Calu3 (cell line): ENCODE measurements around the gene AK8. TPM values are rescaled to one million over a fixed set of nuclear protein-coding genes. Genes with fewer than 3 reads are reported as not detected.

Source experiments
- BruUV-seq: library from RNA; stranded (reverse); fragments of 400-500 nt; replicated peaks from 2 replicates; lab custom pipeline; 2021; lab: Mats Ljungman, UMichigan
- CTCF ChIA-PET: fragments of 300-600 bp; sonication (Branson Sonifier 250); formaldehyde crosslinking; loops from one replicate; lab custom pipeline; 2022; ENCODE audit warnings: antibody characterized with exemption; lab: Charles Lee
- DNase-seq: peaks from one replicate; pipeline ENCODE4 v3.0.0; 2022
- H3K27ac Mint-ChIP-seq: one replicate; pipeline ENCODE4 v1.8.0; 2022; ENCODE audit warnings: mixed read lengths; ENCODE audit not compliant: unreplicated experiment
- H3K27me3 Mint-ChIP-seq: one replicate; pipeline ENCODE4 v1.8.0; 2022; ENCODE audit warnings: mixed read lengths; ENCODE audit not compliant: unreplicated experiment
- H3K36me3 Mint-ChIP-seq: one replicate; pipeline ENCODE4 v1.8.0; 2022; ENCODE audit warnings: mild to moderate bottlenecking, moderate library complexity, mixed read lengths; ENCODE audit not compliant: insufficient read depth, unreplicated experiment
- H3K4me1 Mint-ChIP-seq: one replicate; pipeline ENCODE4 v1.8.0; 2022; ENCODE audit warnings: mild to moderate bottlenecking, low read depth, mixed read lengths; ENCODE audit not compliant: unreplicated experiment
- H3K4me3 Mint-ChIP-seq: one replicate; pipeline ENCODE4 v1.8.0; 2022; ENCODE audit warnings: mild to moderate bottlenecking, low read depth, moderate library complexity, mixed read lengths; ENCODE audit not compliant: unreplicated experiment
- H3K9me3 Mint-ChIP-seq: one replicate; pipeline ENCODE4 v1.8.0; 2022; ENCODE audit warnings: low read depth, mixed read lengths; ENCODE audit not compliant: unreplicated experiment
- CTCF ChIP-seq: fragments of 200-600 bp; IDR thresholded peaks from one replicate; pipeline ENCODE4 v1.8.0; 2022; ENCODE audit warnings: antibody characterized with exemption; ENCODE audit not compliant: unreplicated experiment
- intact Hi-C: fragments of 100-400 bp; cut with micrococcal nuclease; formaldehyde crosslinking; loops from one replicate; pipeline ENCODE4 v1.10.0; 2022; ENCODE audit not compliant: unreplicated experiment
- total RNA-seq: library from RNA; stranded (reverse); gene quantifications from 2 replicates; pipeline ENCODE4 v1.2.3, GENCODE V29; 2022

The AK8 gene
- total RNA-seq, 1 experiment from 2014 or later, result 1.4 TPM

DNA sequence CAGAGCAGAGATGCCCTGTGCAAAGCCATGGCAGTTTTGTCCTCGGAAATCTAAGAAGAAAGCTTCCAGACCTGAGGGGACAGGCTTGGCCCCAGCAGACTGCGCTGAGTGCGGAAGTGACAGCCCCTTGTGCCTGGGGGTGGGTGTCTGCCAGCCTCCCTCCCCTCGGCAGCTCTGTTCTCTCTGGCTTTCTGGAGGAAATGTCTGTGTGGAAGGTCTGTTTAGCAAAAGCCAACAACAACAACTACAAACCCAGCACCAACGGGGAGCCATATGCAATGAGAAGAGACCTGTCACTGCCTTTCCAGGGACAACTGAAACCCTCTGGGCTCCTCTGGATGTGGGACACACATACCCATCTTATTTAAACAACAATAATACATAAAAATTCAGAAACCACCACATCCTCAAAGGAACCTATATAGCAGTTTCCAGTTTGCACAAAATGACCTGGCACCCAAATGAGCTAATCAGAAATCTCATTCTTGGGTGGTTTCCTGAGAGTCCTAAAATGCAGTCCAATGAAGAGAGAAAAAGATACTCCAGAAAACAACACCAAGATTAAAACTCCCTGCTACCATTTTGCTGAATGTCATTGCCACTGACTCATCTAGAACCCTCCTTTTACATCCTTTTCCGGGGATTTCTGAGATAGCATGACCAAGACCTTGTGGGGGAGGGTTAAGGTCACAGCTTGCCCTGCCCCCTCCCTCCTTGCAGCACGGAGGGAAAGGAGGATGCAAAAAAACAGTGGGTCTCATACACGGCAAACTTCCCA, 97.7 kb downstream of the AK8 start:
- Mint-ChIP-seq H3K4me1 (no peaks in the 10 kb centered on the region), H3K4me3 (no peak overlapping the region), H3K27me3 (no peaks in the 10 kb centered on the region), H3K36me3 (no peaks in the 10 kb centered on the region), H3K27ac (no peak overlapping the region), H3K9me3 (no peaks in the 10 kb centered on the region)
- no TSS peak for BruUV-seq
- no peak for TF ChIP-seq CTCF
- DNase-seq, result no peak
- intact Hi-C loops, result no loop called here
- CTCF ChIA-PET, result no interaction called here

DNA sequence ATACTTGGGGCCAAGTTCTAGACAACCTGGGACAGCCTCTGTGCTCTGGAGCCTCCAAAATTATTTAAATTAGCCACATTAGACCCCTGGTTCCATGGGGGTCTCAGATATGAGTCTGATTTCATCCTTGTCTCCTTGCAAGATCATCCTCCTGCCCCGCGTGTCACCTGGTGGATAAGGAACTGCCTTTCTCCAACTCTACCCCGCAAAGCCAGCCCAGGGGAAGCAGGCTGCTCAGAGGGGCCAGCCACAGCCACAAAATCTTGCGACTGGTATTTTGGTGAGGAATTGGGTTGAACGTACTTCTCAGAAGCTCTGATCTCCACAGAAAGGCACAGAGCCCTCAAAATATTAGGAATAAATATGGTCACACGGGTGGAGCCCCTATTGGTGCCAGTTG, 101.2 kb downstream of the AK8 start:
- no peak for DNase-seq
- H3K4me1 Mint-ChIP-seq, result no peaks in the 10 kb centered on the region
- intact Hi-C loops, result no loop called here
- H3K27ac Mint-ChIP-seq, result no peak overlapping the region
- no peaks in the 10 kb centered on the region for H3K27me3 Mint-ChIP-seq
- no peaks in the 10 kb centered on the region for H3K36me3 Mint-ChIP-seq
- H3K9me3 Mint-ChIP-seq, result peaks cover 5% of the 10 kb centered on the region
- CTCF ChIA-PET, result no interaction called here
- H3K4me3 Mint-ChIP-seq, result no peak overlapping the region
- TF ChIP-seq CTCF, result no peak
- BruUV-seq, result no TSS peak

- DNase-seq, result no peak
- Mint-ChIP-seq H3K4me1 (no peaks in the 10 kb centered on the region), H3K4me3 (no peak overlapping the region), H3K36me3 (peaks cover 4% of the 10 kb centered on the region), H3K9me3 (peaks cover 5% of the 10 kb centered on the region), H3K27ac (no peak overlapping the region), H3K27me3 (no peaks in the 10 kb centered on the region)
- BruUV-seq, result no TSS peak
- intact Hi-C loops, result no loop called here
- no peak for TF ChIP-seq CTCF
- CTCF ChIA-PET, result no interaction called here
Observed at GRCh38 chr9:132776268-132776667, 101.8 kb downstream of the AK8 start.

- CTCF ChIA-PET, result no interaction called here
Observed at GRCh38 chr9:132775720-132776119, 102.4 kb downstream of the AK8 start.

More at GRCh38 chr9:132775720-132776119, 102.4 kb downstream of the AK8 start:
- Mint-ChIP-seq H3K27ac (no peak overlapping the region), H3K27me3 (no peaks in the 10 kb centered on the region), H3K9me3 (peaks cover 5% of the 10 kb centered on the region), H3K36me3 (peaks cover 7% of the 10 kb centered on the region), H3K4me1 (no peaks in the 10 kb centered on the region), H3K4me3 (no peak overlapping the region)
- no TSS peak for BruUV-seq
- TF ChIP-seq CTCF, result no peak
- DNase-seq, result no peak
- intact Hi-C loops, result no loop called here
